HL-60/S4 (cell line): ENCODE results near the gene MRC2.
"Not testable (repeated sequence)": the region's sequence is repeated elsewhere in the genome, so short reads cannot be mapped to it uniquely, and the experiment has no call there.

Source experiments
- in situ Hi-C: fragments of 300-500 bp; cut with MboI; formaldehyde crosslinking; loops from 2 replicates; pipeline ENCODE4 v1.14.3; 2022; ENCODE audit warnings: low sequenced_read_pairs

MRC2 gene

DNA sequence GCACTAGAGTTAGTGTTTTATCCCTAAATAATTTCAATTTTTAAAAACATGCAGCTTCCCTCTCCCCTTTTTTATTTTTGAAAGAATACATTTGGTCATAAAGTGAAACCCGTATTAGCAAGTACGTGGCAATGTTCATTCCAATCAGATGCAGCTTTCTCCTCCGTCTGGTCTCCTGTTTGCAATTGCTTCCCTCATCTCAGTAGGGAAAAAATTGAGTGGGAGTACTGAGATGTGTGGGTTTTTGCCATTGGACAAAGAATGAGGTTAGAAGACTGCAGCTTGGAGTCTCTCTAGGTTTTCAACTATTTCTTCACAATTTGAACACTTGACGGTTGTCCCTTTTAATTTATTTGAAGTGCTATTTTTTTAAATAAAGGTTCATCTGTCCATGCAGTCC is 14.4 kb upstream of the MRC2 start:
- in situ Hi-C loops, result not testable (repeated sequence)

DNA sequence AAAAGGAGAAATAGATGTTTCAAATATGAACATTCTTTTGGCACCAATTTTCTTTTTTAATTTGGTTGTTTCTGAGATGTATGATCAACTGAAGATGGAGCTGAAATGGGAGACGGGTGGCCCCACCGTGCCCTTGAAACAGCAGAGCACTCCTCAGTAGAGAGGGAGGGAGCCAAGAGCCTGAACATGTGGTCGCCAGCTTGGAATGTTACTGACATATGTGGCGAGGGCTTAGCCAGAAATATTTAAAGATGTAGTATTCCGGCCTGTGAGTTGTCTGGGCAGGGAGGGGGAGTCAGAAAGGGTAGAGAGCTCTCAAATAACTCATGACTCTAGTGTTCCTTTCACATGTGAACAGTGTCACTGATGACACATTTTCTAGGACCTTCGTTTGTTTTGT is 13.3 kb upstream of the MRC2 start:
- in situ Hi-C loops, result no loop called here

DNA sequence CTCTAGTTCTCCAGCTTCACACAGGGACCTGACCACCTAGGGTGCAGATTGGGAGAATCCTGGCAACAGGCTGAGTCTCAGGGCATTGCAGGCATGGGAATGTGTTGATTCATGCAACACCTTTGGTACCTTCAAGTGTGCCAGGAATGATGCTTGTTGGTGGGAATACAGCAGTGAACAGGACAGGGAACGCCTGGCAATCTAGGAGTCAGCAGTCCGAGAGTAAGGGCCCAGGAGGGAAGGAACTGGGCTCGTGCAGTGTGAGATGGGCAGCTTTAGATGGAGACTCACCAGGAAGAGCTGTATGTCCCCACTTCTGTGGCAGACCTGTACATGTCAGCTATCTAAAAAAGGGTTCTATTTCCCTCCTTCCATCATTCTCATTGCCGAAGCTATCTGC is 12.0 kb upstream of the MRC2 start:
- in situ Hi-C loops, result no loop called here

DNA sequence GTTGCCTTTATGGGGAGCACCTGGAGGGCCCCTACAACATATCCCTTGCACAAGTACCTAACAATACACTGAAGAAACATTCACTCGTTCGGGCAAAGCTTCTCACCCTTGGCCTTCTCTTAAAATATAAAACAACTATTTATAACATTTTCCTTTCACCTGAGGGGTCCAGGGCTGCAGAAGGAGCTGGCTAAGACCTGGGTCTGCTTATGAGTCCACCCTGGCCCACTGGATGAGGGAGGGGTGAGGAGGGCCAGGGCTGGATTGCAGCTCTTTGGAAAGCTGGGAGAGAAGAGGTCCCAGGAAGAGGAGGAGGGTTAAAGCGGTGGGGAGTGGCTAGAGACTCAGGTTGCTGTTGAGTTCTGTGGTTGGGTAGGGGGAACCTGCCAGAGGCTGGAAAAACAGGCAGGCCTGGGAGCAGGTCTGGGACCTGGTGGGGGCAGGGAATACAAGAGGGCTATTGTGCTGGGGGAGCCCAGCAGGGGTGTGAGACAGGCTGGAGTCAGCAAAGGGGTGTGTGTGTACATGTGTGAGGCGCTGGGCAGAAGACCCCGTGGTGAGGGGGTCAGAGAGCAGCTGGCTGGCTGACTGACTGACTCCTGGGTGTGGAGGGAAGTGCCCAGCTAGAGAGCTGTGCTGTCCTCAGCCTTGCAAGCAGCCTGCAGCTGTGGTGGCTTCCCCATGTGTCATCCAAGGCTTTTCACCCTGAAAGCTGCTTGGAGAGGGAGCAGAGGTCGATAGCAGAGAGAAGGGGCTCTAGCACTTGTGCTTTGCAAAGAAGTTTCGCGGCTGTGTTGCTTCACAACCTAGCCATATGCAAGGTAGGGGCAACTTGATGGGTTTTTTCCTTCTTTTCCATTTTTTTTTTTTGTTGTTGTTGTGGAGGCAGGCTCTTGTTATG is 10.2 kb upstream of the MRC2 start:
- in situ Hi-C loops, result no loop called here

DNA sequence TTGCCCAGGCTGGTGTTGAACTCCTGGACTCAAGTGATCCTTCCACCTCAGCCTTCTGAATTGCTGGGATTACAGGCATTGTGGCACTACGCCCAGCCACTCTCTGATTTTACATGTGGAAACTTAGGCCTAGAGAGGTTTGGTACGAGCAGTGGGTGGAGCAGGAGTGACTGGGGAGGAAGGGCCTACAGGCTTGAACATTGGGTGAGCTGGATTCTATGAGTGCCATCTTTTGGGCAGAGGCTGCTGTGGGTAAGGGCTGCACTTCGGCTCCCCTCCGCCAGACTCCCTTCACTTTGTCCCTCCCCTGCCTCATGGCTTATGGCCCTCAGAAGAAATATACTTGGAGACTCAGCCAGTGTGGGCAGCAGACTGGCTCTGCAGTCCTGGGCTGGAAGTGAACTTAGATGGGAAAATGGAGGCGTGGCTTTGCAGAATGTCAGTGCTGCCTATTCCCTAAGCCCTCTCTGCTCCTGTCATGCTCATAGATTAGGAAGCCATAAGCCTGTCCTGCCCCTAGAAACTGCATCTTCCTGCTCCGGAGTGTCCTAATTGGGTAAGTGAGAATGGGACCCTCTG is 9.5 kb upstream of the MRC2 start:
- in situ Hi-C loops, result no loop called here

DNA sequence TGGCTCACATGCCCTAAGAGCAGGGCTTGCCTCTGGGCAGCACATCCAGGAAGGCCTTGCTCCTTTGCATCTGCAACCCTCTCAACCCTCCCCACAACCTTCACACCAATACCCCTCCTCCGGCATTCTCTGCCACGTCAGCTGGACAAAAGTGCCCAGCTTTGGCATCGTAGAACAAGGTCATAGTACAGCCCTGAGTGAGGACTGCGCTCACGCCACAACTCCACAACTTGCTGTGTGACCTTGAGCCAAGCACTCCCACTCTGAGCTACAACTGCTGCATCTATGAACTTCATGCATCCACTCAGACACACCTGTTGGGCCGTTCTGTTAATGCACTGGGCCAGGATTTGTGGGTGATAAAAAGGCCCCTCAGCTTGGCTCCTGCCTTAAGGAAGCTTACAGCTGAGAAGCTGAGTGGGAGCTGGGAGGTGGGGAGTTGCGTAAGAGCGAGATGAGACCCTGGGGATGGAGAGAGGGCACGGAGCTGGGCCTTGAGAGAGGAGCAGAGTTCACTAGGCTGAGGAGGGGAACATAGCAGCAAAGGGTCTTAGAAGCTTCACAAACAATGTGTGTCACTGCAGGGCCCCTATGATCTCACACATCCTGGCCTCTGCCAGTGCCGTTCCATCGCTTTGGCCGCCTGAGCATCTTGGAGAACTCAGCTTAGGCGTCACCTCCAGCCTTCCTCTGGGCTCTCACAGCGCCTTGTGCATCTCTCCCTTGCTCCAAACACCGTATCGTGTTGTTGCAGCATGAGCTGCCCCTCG is 8.6 kb upstream of the MRC2 start:
- in situ Hi-C loops, result no loop called here

DNA sequence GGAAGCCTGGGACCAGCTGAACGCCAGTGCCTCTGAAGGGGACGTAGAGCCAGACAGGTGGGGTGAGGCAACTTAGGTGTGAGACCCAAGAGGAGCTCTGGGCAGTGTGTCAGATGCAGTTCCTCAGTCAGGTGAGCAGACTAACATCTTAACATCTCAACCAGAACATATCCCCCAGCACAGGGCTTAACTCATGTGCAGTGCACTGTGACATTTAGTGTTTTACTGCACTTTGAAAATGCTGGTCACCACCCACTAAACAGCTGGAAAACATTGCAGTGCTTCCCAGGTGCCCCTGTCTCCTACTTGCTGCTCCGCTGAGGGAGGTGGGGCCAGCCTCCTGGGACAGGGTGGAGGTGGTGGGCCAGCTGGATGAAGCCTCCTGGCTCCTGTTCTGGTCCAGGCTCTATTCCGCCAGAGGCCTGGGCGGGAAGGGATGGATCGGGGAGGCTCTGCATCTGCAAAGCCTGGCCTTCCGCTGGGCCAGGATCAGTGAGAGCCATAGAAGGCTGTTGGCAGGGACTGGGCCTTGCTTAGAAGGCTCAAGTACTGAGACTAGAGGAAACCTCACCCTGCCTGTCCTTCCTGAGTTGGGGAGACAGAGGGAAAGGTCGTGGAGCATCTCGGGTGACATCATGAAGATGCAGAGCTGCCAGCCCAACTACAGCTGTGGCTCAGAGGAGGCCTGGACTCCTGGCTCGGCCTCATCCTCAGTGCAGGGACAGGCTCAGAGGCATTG is 7.9 kb upstream of the MRC2 start:
- in situ Hi-C loops, result no loop called here

DNA sequence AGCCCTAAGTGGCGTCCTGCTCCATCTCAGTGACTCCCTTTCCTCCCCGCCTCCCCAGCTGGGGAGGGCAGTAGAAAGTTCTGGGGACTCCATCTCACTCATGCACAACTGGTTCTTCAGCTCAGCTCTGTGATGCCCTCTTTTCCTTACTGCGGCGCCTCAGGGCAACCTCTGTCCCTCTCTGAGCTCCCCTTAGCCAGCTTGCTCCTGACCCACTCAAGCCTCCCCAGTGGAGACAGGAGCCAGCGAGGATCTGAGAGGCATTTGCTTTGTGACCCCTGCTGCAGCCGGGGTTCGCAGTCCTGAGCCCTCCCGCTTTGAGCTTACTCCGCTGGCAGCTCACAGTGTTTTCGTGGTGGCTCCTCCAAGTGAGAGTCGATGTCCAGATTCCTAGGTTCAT is 6.2 kb upstream of the MRC2 start:
- in situ Hi-C loops, result no loop called here

DNA sequence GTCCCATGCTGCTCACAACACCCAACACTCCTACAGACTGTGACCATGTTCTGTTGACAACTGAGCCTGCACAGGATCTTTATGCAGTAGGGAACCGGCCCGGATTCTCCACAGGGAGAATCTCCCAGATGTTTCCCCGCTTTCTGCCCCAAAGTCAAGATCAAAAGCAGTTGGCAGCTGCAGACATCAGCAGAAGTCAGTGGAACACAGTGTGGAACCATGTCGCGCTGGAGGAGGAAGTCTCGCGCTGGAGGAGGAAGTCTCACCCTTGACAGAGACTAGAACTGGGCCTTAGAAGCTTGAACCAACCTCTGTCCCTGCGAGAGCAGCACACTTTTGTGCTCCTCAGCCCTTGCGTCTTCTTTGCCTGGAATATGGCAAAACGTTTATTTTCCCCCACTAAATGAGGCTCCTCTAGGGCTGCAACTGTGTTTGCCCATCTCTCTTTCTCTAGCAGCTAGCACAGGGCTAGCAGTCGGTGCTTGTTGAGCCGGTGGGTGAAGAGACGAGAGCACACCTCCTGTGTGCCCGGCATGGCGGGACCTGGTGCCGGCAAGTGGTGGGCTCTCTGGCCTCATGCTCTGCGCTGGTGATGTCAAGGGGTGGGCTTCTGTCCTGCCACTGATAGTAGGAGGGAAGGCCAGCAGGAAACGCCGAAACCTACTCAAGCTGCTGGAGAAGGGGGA is 2.1 kb upstream of the MRC2 start:
- in situ Hi-C loops, result no loop called here

DNA sequence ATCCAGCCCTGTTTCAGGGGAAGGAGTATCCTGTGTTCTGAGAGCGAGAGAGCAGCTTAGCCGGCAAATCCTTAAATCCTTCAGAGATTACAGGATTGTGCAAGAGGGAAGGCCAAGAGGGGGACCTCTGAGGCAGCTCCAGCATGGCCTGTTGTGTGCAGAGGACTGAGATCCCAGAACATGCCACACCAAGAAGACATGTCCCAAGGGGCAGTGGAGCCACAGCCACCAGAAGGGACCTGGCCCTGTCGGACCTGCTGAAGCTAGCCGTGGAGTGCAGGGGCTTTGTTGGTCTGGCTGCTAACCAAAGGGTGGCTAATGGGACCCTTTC is 1.6 kb upstream of the MRC2 start:
- in situ Hi-C loops, result no loop called here

DNA sequence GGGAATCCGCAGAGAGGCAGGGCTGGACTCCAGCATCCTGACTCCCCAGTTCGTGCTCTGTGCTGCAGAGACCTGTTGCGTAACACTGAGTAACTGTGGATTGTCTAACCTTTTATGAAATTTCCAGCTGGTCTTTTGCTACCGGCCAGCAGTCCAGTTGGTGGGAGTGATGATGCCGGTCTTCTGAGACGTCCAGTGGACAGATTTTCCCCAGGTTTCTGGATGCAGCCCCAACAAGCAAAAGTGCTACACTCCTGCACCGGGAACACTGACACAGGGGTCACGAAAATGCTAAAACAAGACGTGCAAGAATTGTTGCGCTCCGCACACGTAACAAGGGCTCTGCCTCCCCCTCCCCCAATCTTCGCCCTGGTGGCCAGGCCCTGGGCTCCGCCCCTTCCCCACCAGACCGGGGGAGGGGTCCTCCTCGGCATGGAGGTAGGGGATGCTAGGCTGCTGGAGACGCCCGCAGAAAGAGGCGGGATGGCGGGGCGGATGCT is 701 bp upstream of the MRC2 start:
- in situ Hi-C loops, result no loop called here

DNA sequence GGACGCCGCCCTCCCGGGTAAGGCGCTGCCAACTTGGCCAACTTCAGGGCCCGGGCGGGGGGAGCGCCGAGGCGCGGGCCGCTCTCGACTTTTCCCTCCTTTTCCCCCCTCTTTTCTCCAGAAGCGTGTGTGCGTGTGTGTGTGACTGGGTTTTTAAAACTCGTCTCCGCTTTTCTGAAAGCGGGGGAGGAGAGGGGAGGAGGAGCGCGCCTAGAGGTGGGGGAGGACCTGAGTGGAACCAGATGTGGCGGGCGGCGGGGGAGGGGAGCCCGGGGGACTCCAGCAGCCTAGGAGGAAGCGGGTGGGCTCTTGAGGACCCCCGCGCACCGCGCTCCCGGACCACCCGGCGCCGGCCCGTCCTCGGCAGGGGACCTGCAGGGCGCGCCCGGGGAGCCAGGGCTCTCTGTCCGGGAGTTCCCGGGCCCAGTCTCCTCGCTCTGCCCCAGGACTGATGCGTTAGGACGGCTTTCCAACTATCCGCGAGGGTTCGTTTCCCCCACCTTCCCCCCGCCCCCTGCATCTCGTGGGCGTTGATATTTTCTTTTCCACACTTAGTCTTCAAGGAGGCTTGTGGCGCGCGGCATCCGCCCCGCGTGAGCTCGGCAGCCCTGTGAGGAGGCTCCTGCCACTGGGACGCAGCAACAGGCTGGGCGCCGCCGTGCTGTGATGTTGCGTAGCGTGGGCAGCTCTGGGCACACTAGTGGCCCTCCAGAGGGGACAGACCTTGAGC is 599 bp downstream of the MRC2 start:
- in situ Hi-C loops, result no loop called here

DNA sequence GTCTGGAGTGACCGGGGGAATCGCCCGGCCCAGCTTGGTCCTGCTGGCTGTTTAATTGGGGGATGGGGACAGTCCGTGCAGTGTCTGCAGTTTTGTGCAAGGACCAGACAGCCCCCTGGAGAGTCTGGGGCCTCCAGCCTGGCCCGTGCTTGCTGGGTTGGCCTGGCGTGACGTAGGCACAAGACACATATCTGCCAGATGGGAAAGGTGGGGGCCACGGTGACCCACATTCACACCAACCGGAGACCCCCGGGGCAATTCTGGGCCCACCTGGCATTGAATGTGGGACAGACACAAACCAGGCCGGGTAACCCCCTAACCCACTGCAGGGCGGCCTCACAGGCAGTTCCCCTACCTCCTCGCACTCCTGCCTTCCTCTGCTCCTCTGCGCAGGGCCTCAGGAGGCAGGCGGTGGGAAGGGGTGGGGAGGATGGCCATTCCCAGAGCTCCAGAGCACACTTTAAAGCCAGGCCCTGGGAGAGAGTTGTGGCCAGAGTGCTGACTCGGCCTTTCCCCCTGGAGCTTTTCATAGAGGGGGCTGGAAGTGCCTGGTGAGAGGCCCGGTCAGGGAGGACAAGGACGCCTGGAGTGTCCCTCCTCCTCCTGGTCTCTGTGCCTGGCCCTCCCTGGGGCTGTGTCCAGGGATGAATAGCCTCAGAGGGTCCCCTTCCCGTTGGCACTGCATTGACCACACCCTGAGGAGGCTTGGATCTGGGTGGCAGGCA is 1.5 kb downstream of the MRC2 start:
- in situ Hi-C loops, result no loop called here

DNA sequence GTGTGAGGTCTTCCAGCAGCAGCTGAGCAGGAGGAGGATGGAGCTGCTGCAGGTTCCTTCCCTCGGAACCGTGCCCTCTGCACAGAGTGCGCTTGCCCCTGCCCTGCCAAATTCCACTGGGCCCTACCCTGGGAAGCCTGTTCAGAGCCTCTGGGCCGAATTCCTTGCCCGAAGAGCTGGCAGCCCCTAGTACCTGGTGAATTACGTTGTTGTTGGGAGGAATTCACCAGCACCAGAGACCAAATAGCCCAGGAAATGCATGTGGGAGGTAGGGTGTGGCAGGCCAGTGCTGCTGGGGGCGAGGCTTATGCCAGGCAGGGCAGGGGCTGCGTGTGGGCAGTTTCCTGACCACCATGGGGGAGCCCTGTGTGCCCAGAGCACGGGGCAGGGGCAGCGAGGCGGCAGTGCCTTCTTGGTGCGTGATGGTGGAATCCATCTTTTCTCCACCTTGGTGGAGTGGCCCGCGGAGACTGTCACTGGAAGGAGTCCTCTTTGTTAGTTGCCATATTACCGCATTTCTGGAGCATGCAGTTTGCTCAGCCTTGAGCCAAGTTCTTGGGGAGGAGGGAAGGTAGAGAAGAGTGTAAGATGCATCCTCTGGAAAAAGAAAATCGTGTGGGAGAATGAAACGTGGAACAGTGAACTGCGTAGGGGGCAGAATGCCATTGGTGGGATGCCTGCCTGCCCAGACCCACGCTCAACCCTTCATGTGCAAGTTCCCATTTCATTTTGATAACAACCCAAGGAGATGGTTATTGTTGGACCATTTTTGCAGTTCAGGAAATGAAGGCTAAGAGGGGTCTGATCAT is 2.3 kb downstream of the MRC2 start:
- in situ Hi-C loops, result no loop called here

DNA sequence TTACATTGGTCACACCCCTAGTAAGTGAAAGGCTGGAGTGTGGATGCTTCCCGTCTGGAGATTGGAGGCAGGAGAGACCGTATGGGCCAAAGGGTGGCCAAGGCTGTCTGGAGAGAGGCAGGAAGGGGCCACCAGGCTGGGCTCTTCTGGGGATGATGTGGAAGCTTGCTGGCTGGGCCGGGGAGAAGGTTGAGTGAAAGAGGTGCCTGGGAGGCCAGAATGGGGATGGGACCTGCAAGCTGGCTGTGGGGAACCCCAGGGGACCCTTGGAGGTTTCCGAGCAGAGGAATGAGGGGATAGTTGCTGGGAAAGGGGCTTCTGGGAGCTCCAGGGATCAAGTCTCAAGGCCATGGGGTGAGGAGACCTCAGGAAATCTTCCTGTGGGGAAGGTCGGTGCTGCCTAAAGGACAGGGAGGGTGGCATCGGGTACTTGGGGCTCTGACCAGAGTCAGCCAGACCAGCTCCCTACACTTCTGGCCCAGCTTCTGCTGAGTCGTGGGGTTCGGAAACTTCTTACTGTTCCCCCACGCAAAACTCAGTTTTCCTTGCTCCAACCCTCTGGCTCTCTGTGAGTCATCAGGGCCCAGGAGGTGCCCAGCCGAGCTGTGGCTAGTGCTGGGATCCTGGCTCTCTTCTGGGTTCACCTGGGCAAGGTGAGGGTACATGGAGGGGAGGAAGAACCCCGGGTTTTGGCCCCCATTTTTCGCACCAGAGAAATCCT is 3.1 kb downstream of the MRC2 start:
- in situ Hi-C loops, result no loop called here

DNA sequence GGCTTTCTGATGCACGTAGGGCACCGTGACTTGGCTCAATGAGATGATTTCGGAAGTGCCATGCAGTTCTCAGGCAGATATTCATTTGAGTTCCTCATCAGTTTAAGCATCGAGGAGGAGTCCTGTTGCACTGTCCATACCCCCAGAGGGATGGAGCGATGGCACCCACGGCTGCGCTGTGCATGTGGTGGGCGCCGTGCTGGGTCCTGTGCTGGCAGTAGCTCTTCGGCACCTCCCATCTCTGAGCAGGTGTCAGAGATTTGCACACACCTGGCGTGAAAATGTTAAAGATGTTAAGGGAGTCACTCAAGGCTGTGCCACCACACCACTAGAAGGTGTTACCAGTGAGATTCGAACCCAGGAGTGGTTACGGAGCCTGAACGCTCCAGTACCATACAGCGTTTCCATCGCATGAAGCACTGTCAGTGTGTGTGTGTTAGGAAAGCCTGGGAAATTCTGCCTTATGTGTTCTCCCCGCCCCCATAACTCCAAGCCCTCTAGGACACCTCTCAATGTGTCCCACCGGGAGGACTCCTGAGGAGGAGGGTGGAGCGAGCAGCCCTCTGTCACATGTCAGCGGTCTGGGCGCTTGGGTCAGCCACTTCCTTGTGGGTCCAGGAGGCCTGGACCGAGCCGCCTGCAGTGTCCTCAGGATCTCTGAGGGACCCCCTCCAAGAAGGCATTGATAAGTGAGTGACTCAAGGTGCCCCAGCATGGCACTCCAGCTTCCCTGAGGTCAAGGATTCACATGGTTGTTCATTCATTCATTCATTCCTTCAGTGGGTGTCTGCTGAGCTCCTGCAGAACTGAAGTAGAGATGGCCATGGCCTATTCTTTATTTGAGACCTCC is 3.8 kb downstream of the MRC2 start:
- in situ Hi-C loops, result no loop called here
